Sigmoid colon (tissue), 7 donors: ENCODE results near the gene BCL2A1. TPM values are rescaled to one million over a fixed set of nuclear protein-coding genes. Genes with fewer than 3 reads are reported as not detected.

Source experiments
- DNase-seq: peaks from one replicate; pipeline ENCODE4 v3.0.0-alpha.2; 2019
- H3K27ac ChIP-seq, 4 donors: fragments of 200-600 bp; sonication (generic); one replicate each; pipeline ENCODE4 v1.5.1; 2016 to 2019; ENCODE audit warnings: mild to moderate bottlenecking in 1 of 4
- H3K27me3 ChIP-seq, 3 donors: fragments of 200-600 bp; sonication (generic); one replicate each; pipeline ENCODE4 v1.5.1; 2019; ENCODE audit warnings: mild to moderate bottlenecking in 1 of 3
- H3K36me3 ChIP-seq, 4 donors: fragments of 200-600 bp; sonication (generic); one replicate each; pipeline ENCODE4 v1.5.1; 2016 to 2019
- H3K4me1 ChIP-seq, 4 donors: fragments of 200-600 bp; sonication (generic); one replicate each; pipeline ENCODE4 v1.5.1; 2017 to 2019
- H3K4me3 ChIP-seq, 4 donors: fragments of 200-600 bp; sonication (generic); one replicate each; pipeline ENCODE4 v1.5.1; 2017 to 2019; ENCODE audit warnings: mild to moderate bottlenecking in 2 of 4, moderate library complexity in 1 of 4
- H3K9me3 ChIP-seq, 4 donors: fragments of 200-600 bp in 3 of 4; sonication (generic) in 3 of 4; one replicate each; pipeline versions ENCODE4 v1.5.1 to v1.6.1; 2013 to 2019
- EP300 ChIP-seq, 4 donors: sonication (generic); formaldehyde crosslinking; IDR thresholded peaks; one replicate each; pipeline ENCODE4 v1.6.1; 2017; ENCODE audit warnings: antibody characterized with exemption in 4 of 4
- POLR2A ChIP-seq, 2 donors: fragments of 450-650 bp; IDR thresholded peaks; one replicate each; pipeline ENCODE4 v1.6.1; 2016; ENCODE audit warnings: antibody characterized with exemption in 2 of 2, mild to moderate bottlenecking in 2 of 2, moderate library complexity in 2 of 2
- POLR2AphosphoS5 ChIP-seq, 4 donors: sonication (generic); formaldehyde crosslinking; IDR thresholded peaks; one replicate each; pipeline ENCODE4 v1.6.1; 2017; ENCODE audit warnings: antibody characterized with exemption in 4 of 4
- WGBS, 2 donors: extraction: QIAGEN DNeasy Blood & Tissue Kit; methylation state at CpG; one replicate each; pipeline ENCODE4 v1.1.7; 2013; 5-methylcytosine and 5-hydroxymethylcytosine counted together
- intact Hi-C: fragments of 100-400 bp; cut with DNase I; formaldehyde crosslinking; loops from one replicate; pipeline ENCODE4 v1.15.1; 2023
- polyA plus RNA-seq, 3 donors: library from polyadenylated mRNA; stranded (reverse); fragments of 200-250 nt; gene quantifications; one replicate each; pipeline ENCODE4 v1.2.3, GENCODE V29; 2013
- total RNA-seq, 4 donors: library from RNA; depleted of rRNA; stranded (reverse); fragments of >200 nt; gene quantifications; one replicate each; pipeline ENCODE4 v1.1.0, GENCODE V29; 2016
- TF ChIP-seq, protein P1 (sequence below), 4 experiments: fragments of 450-650 bp in 3 of 4; fragments of 200-600 bp in 1 of 4; IDR thresholded peaks; one replicate each; pipeline ENCODE4 v1.5.1; 2016 to 2019; ENCODE audit warnings: antibody characterized with exemption in 4 of 4, mild to moderate bottlenecking in 3 of 4, moderate library complexity in 2 of 4
- donor health status: healthy with polysubstance abuse.
- donor health status: Bipolar disorder and iron deficiency.
- donor health status: healthy.

The BCL2A1 gene
- total and polyA plus RNA-seq, 7 donors, result 1.9 to 19.4 (median 6.6) TPM; not detected in 3

DNA sequence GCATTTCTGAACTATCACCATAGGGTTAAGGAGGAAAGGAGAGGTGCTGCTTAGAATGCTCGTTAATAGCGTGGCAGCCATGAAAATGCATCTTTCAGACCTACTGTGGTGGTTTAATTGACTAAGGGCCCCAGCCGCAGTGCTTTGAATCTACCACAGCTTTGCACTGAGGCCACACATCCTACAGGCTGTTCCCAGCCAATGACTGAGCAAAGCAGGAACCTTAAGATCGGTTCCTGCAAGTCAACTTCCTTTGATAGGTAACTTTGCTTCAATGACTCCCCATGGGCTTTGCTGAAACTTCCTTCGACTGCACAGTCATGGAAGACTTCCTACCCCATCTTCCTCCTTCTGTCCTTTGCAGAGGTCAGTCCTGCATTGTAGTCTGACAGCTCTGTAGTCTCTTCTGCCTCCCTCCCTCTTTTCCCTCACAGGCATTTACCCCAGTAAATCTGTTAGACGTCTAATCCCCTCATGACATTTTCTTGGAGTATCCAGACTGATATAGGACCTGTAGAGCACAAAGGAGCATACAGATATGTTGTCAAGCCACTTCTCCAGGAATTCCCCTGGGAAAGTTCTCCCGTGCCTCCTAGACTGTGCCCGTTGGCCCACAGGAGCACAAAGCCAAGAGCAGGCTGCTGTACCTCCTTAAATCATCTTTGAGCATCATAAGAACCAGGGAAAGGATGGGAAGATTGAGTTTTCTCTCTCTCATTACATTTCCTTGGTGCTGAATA is 2.6 kb upstream of the BCL2A1 start:
- Histone ChIP-seq H3K27ac (no peak overlapping the region), H3K4me1 (no peaks in the 10 kb centered on the region), H3K4me3 (no peak overlapping the region), H3K27me3 (no peaks in the 10 kb centered on the region), H3K9me3 (no peaks in the 10 kb centered on the region), H3K36me3 (no peaks in the 10 kb centered on the region)
- no peak for DNase-seq
- 68 to 70% methylated on average over 8 of the region's 8 CpGs for WGBS, 2 donors
- intact Hi-C loops, result no loop called here
- TF ChIP-seq, protein P1, sequence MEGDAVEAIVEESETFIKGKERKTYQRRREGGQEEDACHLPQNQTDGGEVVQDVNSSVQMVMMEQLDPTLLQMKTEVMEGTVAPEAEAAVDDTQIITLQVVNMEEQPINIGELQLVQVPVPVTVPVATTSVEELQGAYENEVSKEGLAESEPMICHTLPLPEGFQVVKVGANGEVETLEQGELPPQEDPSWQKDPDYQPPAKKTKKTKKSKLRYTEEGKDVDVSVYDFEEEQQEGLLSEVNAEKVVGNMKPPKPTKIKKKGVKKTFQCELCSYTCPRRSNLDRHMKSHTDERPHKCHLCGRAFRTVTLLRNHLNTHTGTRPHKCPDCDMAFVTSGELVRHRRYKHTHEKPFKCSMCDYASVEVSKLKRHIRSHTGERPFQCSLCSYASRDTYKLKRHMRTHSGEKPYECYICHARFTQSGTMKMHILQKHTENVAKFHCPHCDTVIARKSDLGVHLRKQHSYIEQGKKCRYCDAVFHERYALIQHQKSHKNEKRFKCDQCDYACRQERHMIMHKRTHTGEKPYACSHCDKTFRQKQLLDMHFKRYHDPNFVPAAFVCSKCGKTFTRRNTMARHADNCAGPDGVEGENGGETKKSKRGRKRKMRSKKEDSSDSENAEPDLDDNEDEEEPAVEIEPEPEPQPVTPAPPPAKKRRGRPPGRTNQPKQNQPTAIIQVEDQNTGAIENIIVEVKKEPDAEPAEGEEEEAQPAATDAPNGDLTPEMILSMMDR (IDR thresholded peaks at IDR 0.05), result no peak
- TF ChIP-seq POLR2A (IDR thresholded peaks at IDR 0.05), result no peak
- TF ChIP-seq EP300 (IDR thresholded peaks at IDR 0.05), result no peak
- no peak for TF ChIP-seq POLR2AphosphoS5 (IDR thresholded peaks at IDR 0.05)

DNA sequence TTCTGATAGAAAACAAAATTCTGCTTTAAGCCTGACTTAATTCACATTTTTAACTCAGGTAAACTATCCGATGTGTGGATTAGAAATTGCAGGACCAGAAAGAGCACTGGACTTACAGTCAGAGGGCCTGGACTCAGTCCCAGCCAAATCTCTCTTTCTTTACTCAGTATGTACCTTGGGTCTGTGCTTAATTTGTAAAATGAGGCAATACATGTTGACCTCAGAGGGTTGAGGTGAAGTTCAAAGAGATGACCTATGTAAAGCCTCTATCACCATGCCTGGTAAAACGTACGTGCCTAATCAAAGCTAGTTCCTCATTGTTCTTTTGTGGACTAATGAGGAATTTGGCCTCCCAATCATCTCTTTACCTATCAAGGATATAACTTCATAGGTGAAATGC is 1.9 kb upstream of the BCL2A1 start:
- intact Hi-C loops, result no loop called here
- H3K4me3 ChIP-seq, result no peak overlapping the region
- WGBS, 2 donors, result 56 to 83% methylated on average over 3 of the region's 3 CpGs

DNA sequence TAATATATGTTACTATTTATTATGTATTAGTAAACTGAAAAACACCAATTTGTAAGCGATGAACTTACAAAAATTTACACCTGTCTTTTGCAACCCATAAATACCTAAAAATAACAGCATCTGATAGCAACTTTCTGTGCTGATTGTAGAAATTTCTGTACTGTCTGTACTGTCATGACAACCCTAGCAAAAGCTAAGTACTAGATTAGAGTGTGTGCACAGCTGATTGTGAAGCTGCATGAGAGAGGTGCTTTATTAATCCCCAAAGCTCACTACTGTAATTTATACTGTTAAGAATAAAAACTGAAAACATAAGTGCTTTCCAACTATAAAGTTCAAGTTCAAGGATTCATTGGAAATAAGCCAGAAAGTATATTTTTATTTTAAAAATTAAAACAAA is 815 bp downstream of the BCL2A1 start:
- intact Hi-C loops, result no loop called here
- Histone ChIP-seq H3K9me3 (no peaks in the 10 kb centered on the region), H3K27me3 (no peaks in the 10 kb centered on the region), H3K27ac (no peak overlapping the region), H3K4me1 (no peaks in the 10 kb centered on the region), H3K36me3 (no peaks in the 10 kb centered on the region), H3K4me3 (no peak overlapping the region)
- TF ChIP-seq, protein P1 (IDR thresholded peaks at IDR 0.05), result no peak
- TF ChIP-seq POLR2AphosphoS5 (IDR thresholded peaks at IDR 0.05) (no peak), EP300 (IDR thresholded peaks at IDR 0.05) (no peak), POLR2A (IDR thresholded peaks at IDR 0.05) (no peak)
- no peak for DNase-seq
- 93 to 98% methylated on average over 1 of the region's 1 CpG for WGBS, 2 donors

More for the DNA sequence above, 1.9 kb upstream of the BCL2A1 start:
- DNase-seq, result no peak
- TF ChIP-seq EP300 (IDR thresholded peaks at IDR 0.05), result no peak
- TF ChIP-seq POLR2A (IDR thresholded peaks at IDR 0.05), result no peak
- TF ChIP-seq, protein P1 (IDR thresholded peaks at IDR 0.05), result no peak
- no peak for TF ChIP-seq POLR2AphosphoS5 (IDR thresholded peaks at IDR 0.05)
- H3K27ac ChIP-seq, result no peak overlapping the region
- no peaks in the 10 kb centered on the region for H3K27me3 ChIP-seq
- H3K4me1 ChIP-seq, result no peaks in the 10 kb centered on the region
- H3K9me3 ChIP-seq, result no peaks in the 10 kb centered on the region
- no peaks in the 10 kb centered on the region for H3K36me3 ChIP-seq

DNA sequence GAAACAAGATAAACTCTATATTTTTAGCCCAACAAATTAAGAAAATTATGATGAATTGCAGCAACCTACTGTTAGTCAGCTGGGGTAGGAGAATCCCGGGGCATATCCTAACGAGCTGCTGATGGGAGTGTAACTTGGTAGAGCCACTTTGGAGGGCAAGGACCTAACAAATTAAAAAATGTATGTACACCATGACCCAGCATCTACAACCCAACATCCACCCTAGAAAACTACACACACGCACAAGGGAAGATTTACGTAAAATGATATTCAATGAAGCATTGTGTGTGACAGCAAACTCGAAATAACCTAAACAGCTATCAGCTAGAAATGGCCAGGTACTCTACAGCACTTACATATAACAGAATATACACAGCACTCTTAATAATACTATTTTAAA is 1.9 kb downstream of the BCL2A1 start:
- Histone ChIP-seq H3K4me1 (no peaks in the 10 kb centered on the region), H3K9me3 (no peaks in the 10 kb centered on the region), H3K27ac (no peak overlapping the region), H3K36me3 (no peaks in the 10 kb centered on the region), H3K4me3 (no peak overlapping the region), H3K27me3 (no peaks in the 10 kb centered on the region)
- 68 to 85% methylated on average over 5 of the region's 5 CpGs for WGBS, 2 donors
- intact Hi-C loops, result no loop called here
- TF ChIP-seq, protein P1 (IDR thresholded peaks at IDR 0.05), result no peak
- TF ChIP-seq EP300 (IDR thresholded peaks at IDR 0.05) (no peak), POLR2AphosphoS5 (IDR thresholded peaks at IDR 0.05) (no peak), POLR2A (IDR thresholded peaks at IDR 0.05) (no peak)
- DNase-seq, result no peak
